ENCODE results near the gene FAM162A.

The FAM162A gene

GRCh38 chr3:122414391-122414790 lies 30.4 kb downstream of the FAM162A start:
- H3K4me1 ChIP-seq (ENCODE audit: control insufficient read depth, insufficient read depth, low read length) = no peaks in the 10 kb centered on the region
- H3K36me3 ChIP-seq (ENCODE audit: control insufficient read depth in 2 of 2, insufficient read depth in 1 of 2, low read length in 2 of 2) = peaks cover 0 to 43% of the 10 kb centered on the region in 2 experiments; a peak in 1 of 3 replicates
- POLR2A ChIA-PET = interaction anchor here (2.7 kb wide), 1 partner anchor 31 kb away, joined by 24 read pairs; the partner anchor contains the start of genes FAM162A and MIX23
- no peak overlapping the region for H3K4me3 ChIP-seq (ENCODE audit: low read depth, low read length)
- no peaks in the 10 kb centered on the region for H3K9me3 ChIP-seq (ENCODE audit: control insufficient read depth, insufficient read depth, low read depth, low read length)
- no peak overlapping the region for H3K27ac ChIP-seq (ENCODE audit: extremely low read depth, low read depth, low read length)
- CTCF ChIA-PET = no interaction called here
- TF ChIP-seq ZBTB11 (tag by site-specific recombination; conservative IDR thresholded peaks at IDR 0.05; ENCODE audit: low read depth) (no peak), ZNF639 (tag by site-specific recombination; IDR thresholded peaks at IDR 0.05) (no peak), ZNF560 (tag by site-specific recombination; IDR thresholded peaks at IDR 0.05; ENCODE audit: borderline replicate concordance) (no peak), FEZF1 (tag by site-specific recombination; IDR thresholded peaks at IDR 0.05) (no peak), ZNF2 (tag by site-specific recombination; IDR thresholded peaks at IDR 0.05) (no peak), ZNF792 (tag by site-specific recombination; IDR thresholded peaks at IDR 0.05) (no peak), ZNF624 (tag by site-specific recombination; IDR thresholded peaks at IDR 0.05) (no peak), ZNF169 (tag by site-specific recombination; IDR thresholded peaks at IDR 0.05) (no peak), PRDM10 (tag by site-specific recombination; IDR thresholded peaks at IDR 0.05) (no peak), ZNF433 (tag by site-specific recombination; IDR thresholded peaks at IDR 0.05; ENCODE audit: low read depth) (no peak), TSHZ1 (tag by site-specific recombination; IDR thresholded peaks at IDR 0.05; ENCODE audit: borderline replicate concordance) (no peak), ATF2 (tag by site-specific recombination; IDR thresholded peaks at IDR 0.05; ENCODE audit: low read depth) (no peak), ZNF394 (tag by site-specific recombination; IDR thresholded peaks at IDR 0.05; ENCODE audit: borderline replicate concordance) (no peak), HOXA7 (CRISPR knock-in tag; IDR thresholded peaks at IDR 0.05; ENCODE audit: borderline replicate concordance) (no peak), ZNF596 (tag by site-specific recombination; IDR thresholded peaks at IDR 0.05) (no peak), ZNF544 (tag by site-specific recombination; IDR thresholded peaks at IDR 0.05) (no peak), GLIS2 (tag by site-specific recombination; IDR thresholded peaks at IDR 0.05) (no peak), ZNF155 (tag by site-specific recombination; IDR thresholded peaks at IDR 0.05) (no peak)
